HepG2 (cell line): ENCODE results near the gene CMTM1. TPM values are rescaled to one million over a fixed set of nuclear protein-coding genes. Genes with fewer than 3 reads are reported as not detected.

Source experiments
- ATAC-seq: fragments of 200-7000 bp; cut with Tn5 transposase; 3 replicates; pipeline ENCODE4 v1.9.1; 2020; ENCODE audit warnings: mild to moderate bottlenecking, moderate library complexity
- BruUV-seq: library from RNA; stranded (reverse); fragments of 400-500 nt; replicated peaks from 2 replicates; lab custom pipeline; 2021; lab: Mats Ljungman, UMichigan
- CTCF ChIA-PET: fragments of 300-600 bp; formaldehyde crosslinking; extraction: SDS; loops from one replicate; lab custom pipeline; 2021; ENCODE audit warnings: low total read pairs, inconsistent platforms, low intra/inter-chr PET ratio; lab: Yijun Ruan, JAX
- POLR2A ChIA-PET: fragments of 350-600 bp; sonication (Branson Sonifier 250); formaldehyde crosslinking; loops from one replicate; lab custom pipeline; 2020; ENCODE audit warnings: antibody characterized with exemption, inconsistent platforms; lab: Yijun Ruan, JAX
- DNase-seq: peaks from one replicate; pipeline ENCODE4 v3.0.0-alpha.2; 2015; ENCODE audit warnings: low spot score
- FAIRE-seq: peaks from 3 replicates; lab custom pipeline; 2011; peaks lifted over from hg19 to GRCh38; lab: Jason Lieb, UNC
- H2AFZ ChIP-seq: one replicate; pipeline ENCODE4 v1.6.1; 2011; ENCODE audit warnings: low read length, inconsistent platforms
- H3K27ac ChIP-seq: fragments of 300-600 bp; 3 replicates; pipeline ENCODE4 v1.8.0; 2011; ENCODE audit warnings: mixed run types, mild to moderate bottlenecking, mixed read lengths, low read length, inconsistent platforms; ENCODE audit not compliant: insufficient read depth; ENCODE audit errors: extremely low read length
- H3K27me3 ChIP-seq, 2 experiments: fragments of 200-600 bp in 1 of 2; 2 replicates in 1 of 2; 3 replicates in 1 of 2; pipeline versions ENCODE4 v1.6.0 to v1.8.0; 2011; ENCODE audit warnings: low read length in 2 of 2, mild to moderate bottlenecking in 2 of 2, moderate library complexity in 2 of 2, inconsistent platforms in 1 of 2; ENCODE audit not compliant: insufficient read depth in 2 of 2, control insufficient read depth in 1 of 2
- H3K36me3 ChIP-seq, 2 experiments: fragments of 200-600 bp in 1 of 2; replicated peaks in 1 of 2; 2 replicates in 1 of 2; 3 replicates in 1 of 2; pipeline versions ENCODE4 v1.5.1 to v1.8.0; 2011; ENCODE audit warnings: low read length in 2 of 2, inconsistent platforms in 1 of 2; ENCODE audit not compliant: insufficient read depth in 2 of 2, control insufficient read depth in 1 of 2
- H3K4me1 ChIP-seq: 2 replicates; pipeline ENCODE4 v1.5.1; 2012; ENCODE audit warnings: low read length, inconsistent platforms; ENCODE audit not compliant: insufficient read depth
- H3K4me2 ChIP-seq: 2 replicates; pipeline ENCODE4 v1.6.0; 2011; ENCODE audit warnings: low read depth, low read length, inconsistent platforms
- H3K4me3 ChIP-seq, 3 experiments: fragments of 200-600 bp in 1 of 3; sonication (generic), shearing (Covaris generic) in 1 of 3; replicated peaks in 1 of 3; 2 replicates each; pipeline ENCODE4 v1.5.1; 2011 to 2016; ENCODE audit warnings: low read length in 3 of 3, inconsistent platforms in 2 of 3, low read depth in 2 of 3, mild to moderate bottlenecking in 2 of 3, control low read depth in 1 of 3, mixed read lengths in 1 of 3; ENCODE audit not compliant: insufficient read depth in 1 of 3
- H3K79me2 ChIP-seq: one replicate; pipeline ENCODE4 v1.6.1; 2011; ENCODE audit warnings: low read length, inconsistent platforms; ENCODE audit not compliant: insufficient read depth
- H3K9ac ChIP-seq: 2 replicates; pipeline ENCODE4 v1.6.0; 2011; ENCODE audit warnings: mild to moderate bottlenecking, low read depth, low read length, inconsistent platforms; ENCODE audit not compliant: insufficient read depth
- H3K9me3 ChIP-seq: 2 replicates; pipeline ENCODE4 v1.5.1; 2012; ENCODE audit warnings: mild to moderate bottlenecking, low read length
- H4K20me1 ChIP-seq: 2 replicates; pipeline ENCODE4 v1.6.0; 2011; ENCODE audit warnings: inconsistent platforms, mild to moderate bottlenecking, low read length, moderate library complexity; ENCODE audit not compliant: insufficient read depth
- EEA1 ChIP-seq: sonication (generic); formaldehyde crosslinking; IDR thresholded peaks from 2 replicates; pipeline ENCODE4 v1.5.1; 2020; ENCODE audit warnings: mild to moderate bottlenecking, missing genetic modification reagents, borderline replicate concordance
- GATAD1 ChIP-seq: IDR thresholded peaks from 2 replicates; pipeline ENCODE4 v1.6.1; 2016; ENCODE audit warnings: missing genetic modification reagents, missing compliant biosample characterization
- HNRNPUL1 ChIP-seq: fragments of 200-400 bp; formaldehyde crosslinking; IDR thresholded peaks from 2 replicates; pipeline ENCODE4 v1.6.1; 2017; ENCODE audit warnings: low read depth, mild to moderate bottlenecking, low read length, moderate library complexity
- KAT7 ChIP-seq: IDR thresholded peaks from 2 replicates; pipeline ENCODE4 v1.6.1; 2018; ENCODE audit warnings: borderline replicate concordance, missing compliant biosample characterization
- POGZ ChIP-seq: sonication (generic); formaldehyde crosslinking; IDR thresholded peaks from 2 replicates; pipeline ENCODE4 v1.4.0; 2020; ENCODE audit warnings: mild to moderate bottlenecking, missing genetic modification reagents
- RFX1 ChIP-seq: fragments of 450-650 bp; IDR thresholded peaks from 2 replicates; pipeline ENCODE4 v1.6.1; 2017
- RXRB ChIP-seq: IDR thresholded peaks from 2 replicates; pipeline ENCODE4 v1.6.1; 2016; ENCODE audit warnings: borderline replicate concordance, missing genetic modification reagents, missing compliant biosample characterization
- SP140L ChIP-seq: sonication (generic); formaldehyde crosslinking; IDR thresholded peaks from 2 replicates; pipeline ENCODE4 v1.4.0; 2020; ENCODE audit warnings: missing genetic modification reagents, borderline replicate concordance
- ZBTB39 ChIP-seq: sonication (generic); formaldehyde crosslinking; IDR thresholded peaks from 2 replicates; pipeline ENCODE4 v1.5.0; 2020; ENCODE audit warnings: missing genetic modification reagents
- ZBTB8A ChIP-seq: sonication (generic); formaldehyde crosslinking; IDR thresholded peaks from 2 replicates; pipeline ENCODE4 v1.4.0; 2020; ENCODE audit warnings: mild to moderate bottlenecking, low read depth, missing genetic modification reagents, borderline replicate concordance
- ZFP36L1 ChIP-seq: sonication (generic); formaldehyde crosslinking; IDR thresholded peaks from 2 replicates; pipeline ENCODE4 v1.8.0; 2022; ENCODE audit warnings: mild to moderate bottlenecking, missing genetic modification reagents, moderate library complexity
- ZNF17 ChIP-seq: sonication (generic); formaldehyde crosslinking; IDR thresholded peaks from 2 replicates; pipeline ENCODE4 v1.5.0; 2020; ENCODE audit warnings: mild to moderate bottlenecking, missing genetic modification reagents
- ZNF280B ChIP-seq: sonication (generic); formaldehyde crosslinking; IDR thresholded peaks from 2 replicates; pipeline ENCODE4 v1.5.0; 2020; ENCODE audit warnings: missing genetic modification reagents, mild to moderate bottlenecking, borderline replicate concordance
- ZNF383 ChIP-seq: sonication (generic); formaldehyde crosslinking; IDR thresholded peaks from 2 replicates; pipeline ENCODE4 v1.4.0; 2020; ENCODE audit warnings: missing genetic modification reagents, mild to moderate bottlenecking, borderline replicate concordance
- ZNF432 ChIP-seq: sonication (generic); formaldehyde crosslinking; IDR thresholded peaks from 2 replicates; pipeline ENCODE4 v1.5.0; 2020; ENCODE audit warnings: missing genetic modification reagents, mild to moderate bottlenecking, borderline replicate concordance
- ZNF513 ChIP-seq: sonication (generic); formaldehyde crosslinking; conservative IDR thresholded peaks from 2 replicates; pipeline ENCODE4 v1.5.0; 2020; ENCODE audit warnings: missing genetic modification reagents
- ZNF766 ChIP-seq: sonication (generic); formaldehyde crosslinking; IDR thresholded peaks from 2 replicates; pipeline ENCODE4 v1.5.0; 2020; ENCODE audit warnings: missing genetic modification reagents, borderline replicate concordance
- ZNF777 ChIP-seq: sonication (generic); formaldehyde crosslinking; IDR thresholded peaks from 2 replicates; pipeline ENCODE4 v1.4.0; 2020; ENCODE audit warnings: missing genetic modification reagents
- WGBS: methylation state at CpG from one replicate; pipeline ENCODE4 v1.1.6; 2017; ENCODE audit warnings: low lambda C conversion rate; 5-methylcytosine and 5-hydroxymethylcytosine counted together
- in situ Hi-C: cut with HindIII; loops from 2 replicates; pipeline ENCODE4 v1.10.0; 2017; ENCODE audit warnings: low pct_unique_long_range_greater_than_20kb; ENCODE audit not compliant: extremely low pct_ligation_motif_present
- intact Hi-C: fragments of 100-400 bp; cut with micrococcal nuclease; formaldehyde crosslinking; loops from one replicate; pipeline ENCODE4 v1.10.0; 2022; ENCODE audit not compliant: unreplicated experiment
- polyA plus RNA-seq, 8 experiments: library from polyadenylated mRNA; depleted of rRNA in 3 of 8; stranded (reverse) in 7 of 8; unstranded in 1 of 8; fragments of >200 nt; fragmentation: Illumina TruSeq in 4 of 8; extraction: Trizol in 4 of 8; gene quantifications; 2 replicates each; pipeline versions ENCODE4 v1.2.1 to v1.2.3, GENCODE V29; 2011 to 2016; ENCODE audit warnings: low read depth in 4 of 8, missing spikeins in 1 of 8, mixed read lengths in 1 of 8; ENCODE audit not compliant: insufficient read depth in 1 of 8
- total RNA-seq, 5 experiments: library from RNA; depleted of rRNA; stranded (reverse); fragments of >200 nt; fragmentation: Illumina TruSeq; extraction: Trizol; gene quantifications; 2 replicates each; pipeline ENCODE4 v1.2.3, GENCODE V29; 2016; ENCODE audit warnings: low read depth in 1 of 5

CMTM1 gene
- total and polyA plus RNA-seq, 2 of the 13 experiments (the other 11 are each of a cell fraction or from before 2014, with no cell fraction given), result 1.7 to 2.9 TPM

GRCh38 chr16:66521951-66522771, 44.1 kb upstream of the CMTM1 start:
- Histone ChIP-seq H3K36me3 (peaks cover 5 to 12% of the 10 kb centered on the region in 2 experiments; a peak in 4 of 5 replicates), H3K4me3 (no peak overlapping the region), H3K9ac (no peak overlapping the region), H3K27ac (no peak overlapping the region), H4K20me1 (no peaks in the 10 kb centered on the region), H3K79me2 (no peaks in the 10 kb centered on the region), H3K9me3 (no peaks in the 10 kb centered on the region), H2AFZ (no peak overlapping the region), H3K4me1 (peaks cover 22% of the 10 kb centered on the region), H3K4me2 (no peak overlapping the region), H3K27me3 (no peaks in the 10 kb centered on the region)
- ChIA-PET POLR2A (interaction anchor here (0.9 to 1.4 kb wide), 3 partner anchors 21 to 30 kb away, joined by 3 to 4 read pairs (median 3); partner anchors contain the start of gene CKLF), CTCF (no interaction called here)
- DNase-seq (no peak), FAIRE-seq (no peak), ATAC-seq (no peak)
- in situ Hi-C loops, result no loop called here
- intact Hi-C loops, result no loop called here
- no TSS peak for BruUV-seq
- WGBS, result 94% methylated on average over 17 of the region's 17 CpGs
- TF ChIP-seq ZBTB39 (CRISPR knock-in tag) (no peak), ZNF777 (CRISPR knock-in tag) (no peak), SP140L (CRISPR knock-in tag) (no peak), RFX1 (no peak), ZNF17 (CRISPR knock-in tag) (no peak), ZNF432 (no peak), ZBTB8A (no peak), ZNF513 (CRISPR knock-in tag) (no peak), ZNF383 (CRISPR knock-in tag) (no peak), EEA1 (CRISPR knock-in tag) (no peak), ZNF766 (CRISPR knock-in tag) (no peak), ZFP36L1 (CRISPR knock-in tag) (no peak), RXRB (CRISPR knock-in tag) (no peak), GATAD1 (no peak), ZNF280B (CRISPR knock-in tag) (no peak), HNRNPUL1 (no peak), KAT7 (CRISPR knock-in tag) (no peak), POGZ (no peak)
